GM12892 (cell line): Measurements from ENCODE around the gene ZNF416.

Experiments used
- DNase-seq: peaks from one replicate; pipeline ENCODE4 v3.0.0; 2011; ENCODE audit not compliant: insufficient read length
- FAIRE-seq: peaks from 2 replicates; lab custom pipeline; 2011; peaks lifted over from hg19 to GRCh38; lab: Jason Lieb, UNC
- POLR2A ChIP-seq: IDR thresholded peaks from 2 replicates; pipeline ENCODE4 v1.6.1; 2011; ENCODE audit warnings: low read depth, low read length, control low read depth
- POLR2AphosphoS5 ChIP-seq: IDR thresholded peaks from 2 replicates; pipeline ENCODE4 v1.6.1; 2011; ENCODE audit warnings: low read depth, low read length, control low read depth
- TAF1 ChIP-seq: IDR thresholded peaks from 2 replicates; pipeline ENCODE4 v1.6.1; 2011; ENCODE audit warnings: low read depth, mild to moderate bottlenecking, control low read depth, low read length, borderline replicate concordance

ZNF416 gene

GRCh38 chr19:57558525-57558924 is 20.2 kb downstream of the ZNF416 start:
- TF ChIP-seq TAF1 (no peak), POLR2AphosphoS5 (no peak), POLR2A (no peak)
- DNase-seq (no peak), FAIRE-seq (no peak)

GRCh38 chr19:57557659-57558058 is 21.1 kb downstream of the ZNF416 start:
- TF ChIP-seq POLR2A, result no peak
- no peak for TF ChIP-seq TAF1
- no peak for TF ChIP-seq POLR2AphosphoS5
- FAIRE-seq (no peak), DNase-seq (no peak)

- no peak for TF ChIP-seq POLR2A
- no peak for TF ChIP-seq POLR2AphosphoS5
- no peak for TF ChIP-seq TAF1
- DNase-seq (no peak), FAIRE-seq (no peak)
Observed at GRCh38 chr19:57552432-57552831, 26.3 kb downstream of the ZNF416 start.

- TF ChIP-seq POLR2AphosphoS5 (no peak), POLR2A (no peak), TAF1 (no peak)
- no peak for DNase-seq
- FAIRE-seq, result no peak
Observed at GRCh38 chr19:57546513-57546912, 32.2 kb downstream of the ZNF416 start.

GRCh38 chr19:57537953-57538547 is 40.7 kb downstream of the ZNF416 start:
- TF ChIP-seq POLR2AphosphoS5 (no peak), POLR2A (no peak), TAF1 (no peak)
- FAIRE-seq (no peak), DNase-seq (no peak)

- FAIRE-seq (peak; percentile 88), DNase-seq (peak; percentile 75)
Observed at GRCh38 chr19:57527136-57527881, 51.4 kb downstream of the ZNF416 start, which contains the start of gene ZNF549. TSS of gene ZNF549 (plus strand) at chr19:57527356. CDS start at chr19:57527574, 218 bp downstream.

More at GRCh38 chr19:57527136-57527881, 51.4 kb downstream of the ZNF416 start, which contains the start of gene ZNF549:
- TF ChIP-seq POLR2AphosphoS5, result peak; percentile 70
- peak; percentile 46; the same call in 1 of the 2 replicates for TF ChIP-seq TAF1
- TF ChIP-seq POLR2A, result peak; percentile 80; the same call in 1 of the 2 replicates
